Fibroblast of lung (primary cell): ENCODE measurements around the gene DCLK2. TPM values are rescaled to one million over a fixed set of nuclear protein-coding genes. Genes with fewer than 3 reads are reported as not detected.

ENCODE experiments used
- DNase-seq, 2 donors: peaks; one replicate each; pipeline versions ENCODE4 v3.0.0 to v3.0.0-alpha.2; 2010; ENCODE audit warnings: low read depth in 2 of 2
- H2AFZ ChIP-seq: 2 replicates; pipeline ENCODE4 v1.5.1; 2012; ENCODE audit warnings: low read length, control low read depth, inconsistent platforms
- H3K27ac ChIP-seq: 2 replicates; pipeline ENCODE4 v1.5.1; 2011; ENCODE audit warnings: low read length, control low read depth; ENCODE audit not compliant: insufficient read depth
- H3K27me3 ChIP-seq: 2 replicates; pipeline ENCODE4 v1.5.1; 2011; ENCODE audit warnings: mild to moderate bottlenecking, low read length; ENCODE audit not compliant: control insufficient read depth, insufficient read depth
- H3K36me3 ChIP-seq: 2 replicates; pipeline ENCODE4 v1.5.1; 2011; ENCODE audit warnings: low read length; ENCODE audit not compliant: control insufficient read depth, insufficient read depth
- H3K4me1 ChIP-seq: 2 replicates; pipeline ENCODE4 v1.5.1; 2011; ENCODE audit warnings: low read length; ENCODE audit not compliant: control insufficient read depth, insufficient read depth; ENCODE audit errors: extremely low read depth
- H3K4me2 ChIP-seq: 2 replicates; pipeline ENCODE4 v1.5.1; 2011; ENCODE audit warnings: low read length, control low read depth; ENCODE audit not compliant: insufficient read depth; ENCODE audit errors: extremely low read depth
- H3K4me3 ChIP-seq, 4 experiments: fragments of 200-600 bp in 1 of 4; sonication (generic) in 1 of 4; replicated peaks in 1 of 4; 2 replicates each; pipeline ENCODE4 v1.5.1; 2011 to 2016; ENCODE audit warnings: low read length in 4 of 4, low read depth in 3 of 4, mild to moderate bottlenecking in 3 of 4, control low read depth in 2 of 4, inconsistent platforms in 1 of 4, mixed read lengths in 1 of 4; ENCODE audit not compliant: insufficient read depth in 1 of 4; ENCODE audit errors: control extremely low read depth in 1 of 4
- H3K79me2 ChIP-seq: 2 replicates; pipeline ENCODE4 v1.5.1; 2012; ENCODE audit warnings: mild to moderate bottlenecking, low read length, inconsistent platforms; ENCODE audit not compliant: control insufficient read depth, insufficient read depth
- H3K9ac ChIP-seq: 2 replicates; pipeline ENCODE4 v1.5.1; 2011; ENCODE audit warnings: mild to moderate bottlenecking, low read length, control low read depth; ENCODE audit not compliant: insufficient read depth
- H3K9me3 ChIP-seq: 2 replicates; pipeline ENCODE4 v1.5.1; 2012; ENCODE audit warnings: low read depth, low read length; ENCODE audit not compliant: control insufficient read depth, insufficient read depth
- H4K20me1 ChIP-seq: 2 replicates; pipeline ENCODE4 v1.5.1; 2011; ENCODE audit warnings: low read length; ENCODE audit not compliant: control insufficient read depth, insufficient read depth; ENCODE audit errors: extremely low read depth
- CTCF ChIP-seq, 2 donors: IDR thresholded peaks in 1 of 2; conservative IDR thresholded peaks in 1 of 2; 1 replicate in 1 of 2; 2 replicates in 1 of 2; pipeline ENCODE4 v1.5.1; 2011 to 2012; ENCODE audit warnings: low read length in 2 of 2, control low read depth in 1 of 2, inconsistent platforms in 1 of 2, low read depth in 1 of 2, mild to moderate bottlenecking in 1 of 2
- EZH2 ChIP-seq: IDR thresholded peaks from 2 replicates; pipeline ENCODE4 v1.5.1; 2012; ENCODE audit warnings: low read length, control low read depth, mild to moderate bottlenecking; ENCODE audit errors: missing control alignments
- polyA plus RNA-seq, 2 donors: library from polyadenylated mRNA; depleted of rRNA in 1 of 2; stranded (reverse) in 1 of 2; unstranded in 1 of 2; fragments of >200 nt; gene quantifications; 2 replicates each; pipeline ENCODE4 v1.2.1, GENCODE V29; 2011 to 2012; ENCODE audit warnings: missing spikeins in 1 of 2
- total RNA-seq: library from RNA; depleted of rRNA; stranded (reverse); fragments of >200 nt; gene quantifications from 2 replicates; pipeline ENCODE4 v1.2.1, GENCODE V29; 2014

The DCLK2 gene
- total and polyA plus RNA-seq, 2 donors (not counting 1 experiment from before 2014, with no cell fraction given), result 3.8 to 14.0 TPM

- no peaks in the 10 kb centered on the region for H3K27me3 ChIP-seq
- H2AFZ ChIP-seq, result no peak overlapping the region
- peaks cover 11% of the 10 kb centered on the region for H3K79me2 ChIP-seq
- H3K9ac ChIP-seq, result no peak overlapping the region
- TF ChIP-seq EZH2, result no peak
- no peak for TF ChIP-seq CTCF (conservative IDR thresholded peaks at IDR 0.05 in 1 of 2, IDR thresholded peaks at IDR 0.05 in 1 of 2; ENCODE audit: low read depth in 1 of 2, low read length in 2 of 2)
- peaks cover 4% of the 10 kb centered on the region for H3K4me1 ChIP-seq
- H3K36me3 ChIP-seq, result no peaks in the 10 kb centered on the region
- no peak overlapping the region for H3K4me2 ChIP-seq
- no peaks in the 10 kb centered on the region for H4K20me1 ChIP-seq
- no peaks in the 10 kb centered on the region for H3K9me3 ChIP-seq
- no peak overlapping the region for H3K4me3 ChIP-seq
- H3K27ac ChIP-seq, result no peak overlapping the region
- no peak for DNase-seq
Measured at GRCh38 chr4:150116506-150116905, 38.3 kb downstream of the DCLK2 start.

- Histone ChIP-seq H3K27me3 (no peaks in the 10 kb centered on the region), H3K4me2 (no peak overlapping the region), H3K4me3 (no peak overlapping the region), H3K79me2 (peaks cover 11% of the 10 kb centered on the region), H3K27ac (no peak overlapping the region), H3K9me3 (no peaks in the 10 kb centered on the region), H2AFZ (no peak overlapping the region), H4K20me1 (no peaks in the 10 kb centered on the region), H3K4me1 (peaks cover 4% of the 10 kb centered on the region), H3K9ac (no peak overlapping the region), H3K36me3 (no peaks in the 10 kb centered on the region)
- DNase-seq, result peak in 1 of 2 donors; percentile 79
- TF ChIP-seq CTCF (conservative IDR thresholded peaks at IDR 0.05 in 1 of 2, IDR thresholded peaks at IDR 0.05 in 1 of 2; ENCODE audit: low read depth in 1 of 2, low read length in 2 of 2), result no peak
- no peak for TF ChIP-seq EZH2
Measured at GRCh38 chr4:150117094-150117493, 38.8 kb downstream of the DCLK2 start.

GRCh38 chr4:150117629-150118028 lies 39.4 kb downstream of the DCLK2 start:
- Histone ChIP-seq H2AFZ (no peak overlapping the region), H3K4me3 (no peak overlapping the region), H3K27me3 (no peaks in the 10 kb centered on the region), H4K20me1 (no peaks in the 10 kb centered on the region), H3K27ac (no peak overlapping the region), H3K79me2 (peaks cover 11% of the 10 kb centered on the region), H3K4me2 (no peak overlapping the region), H3K36me3 (no peaks in the 10 kb centered on the region), H3K9me3 (no peaks in the 10 kb centered on the region), H3K4me1 (peaks cover 4% of the 10 kb centered on the region), H3K9ac (no peak overlapping the region)
- no peak for TF ChIP-seq EZH2
- TF ChIP-seq CTCF (conservative IDR thresholded peaks at IDR 0.05 in 1 of 2, IDR thresholded peaks at IDR 0.05 in 1 of 2; ENCODE audit: low read depth in 1 of 2, low read length in 2 of 2), result no peak
- DNase-seq, result peak in 1 of 2 donors; percentile 53
